SU-DHL-6 (cell line): ENCODE results near the gene BNC2.

Experiments
- CTCF ChIP-seq: fragments of 200-600 bp; sonication (generic); IDR thresholded peaks from one replicate; pipeline ENCODE4 v1.5.1; 2017; ENCODE audit warnings: antibody characterized with exemption, mild to moderate bottlenecking, low read length, moderate library complexity; ENCODE audit not compliant: insufficient read depth, poor library complexity, severe bottlenecking
- EZH2phosphoT487 ChIP-seq: fragments of 200-600 bp; sonication (generic), shearing (Covaris generic); conservative IDR thresholded peaks from 2 replicates; pipeline ENCODE4 v1.6.1; 2018; ENCODE audit warnings: mild to moderate bottlenecking, antibody characterized with exemption, low read length, moderate library complexity, mixed read lengths

DNA sequence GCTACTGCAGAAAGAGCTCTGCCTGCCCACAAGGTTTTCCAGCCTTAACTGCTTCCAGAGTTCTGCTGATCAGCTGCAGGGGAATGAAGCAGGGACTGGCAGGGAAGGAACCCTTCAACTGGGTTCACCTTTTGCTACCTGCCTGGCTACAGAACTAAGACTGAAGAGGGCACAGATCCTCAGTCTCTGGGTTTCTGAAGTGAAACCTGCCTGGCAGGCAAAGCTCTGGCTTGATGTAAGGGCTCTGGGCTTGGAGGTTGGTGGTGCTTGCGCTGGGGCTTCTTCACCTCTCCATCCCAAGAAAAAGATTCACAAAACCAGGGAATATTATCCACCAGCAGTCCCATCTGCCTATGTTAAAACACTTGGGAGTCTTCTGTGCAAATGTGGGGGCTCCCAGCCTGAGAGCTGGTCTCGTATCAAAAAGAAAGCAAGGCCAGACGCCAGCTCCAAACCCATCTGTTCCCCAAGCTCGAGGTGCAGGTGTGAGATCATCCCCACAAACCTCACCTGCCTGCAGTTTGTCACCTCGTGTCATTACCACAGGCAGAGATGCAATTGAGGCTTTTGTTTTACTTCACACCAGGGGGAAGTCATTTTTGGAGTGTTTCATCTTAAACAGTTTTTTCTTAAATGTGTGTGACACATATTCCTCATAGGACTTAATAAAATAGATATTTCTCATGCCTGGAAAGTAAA is 58.3 kb downstream of the BNC2 start:
- no peak for TF ChIP-seq CTCF
- TF ChIP-seq EZH2phosphoT487 = no peak
